ENCODE data around the gene PRRT4. TPM values are rescaled to one million over a fixed set of nuclear protein-coding genes. Genes with fewer than 3 reads are reported as not detected.

Gene PRRT4
- total and polyA plus RNA-seq, 2 of the 13 experiments (the other 11 are each of a cell fraction or from before 2014, with no cell fraction given) = not detected

DNA sequence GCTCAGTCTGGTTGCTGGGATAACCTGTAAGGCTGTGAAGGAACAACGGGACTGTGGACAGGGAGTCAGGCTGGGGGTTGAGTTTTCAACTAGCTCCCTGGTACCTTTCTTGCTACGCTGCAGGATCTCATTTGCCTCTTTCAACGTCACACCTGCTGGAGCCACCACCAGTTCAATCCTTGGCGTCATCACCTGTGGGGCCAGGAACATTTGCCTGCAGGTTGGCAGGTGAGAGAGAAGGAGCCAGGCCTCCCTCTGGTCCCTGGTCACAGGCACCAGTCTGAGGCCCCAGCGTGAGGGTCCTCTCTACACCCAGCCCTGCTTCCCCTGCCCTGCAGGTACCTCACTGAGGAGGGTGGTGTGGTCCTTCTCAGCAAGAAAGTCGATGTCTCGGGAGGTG lies 38.5 kb upstream of the PRRT4 start:
- no peak for ATAC-seq
- Histone ChIP-seq H3K4me1 (ENCODE audit: insufficient read depth, low read length) (peaks cover 37% of the 10 kb centered on the region), H3K9ac (ENCODE audit: insufficient read depth, low read depth, low read length) (no peak overlapping the region), H4K20me1 (ENCODE audit: insufficient read depth, low read length) (no peaks in the 10 kb centered on the region; the same call in 1 of the 2 replicates), H3K79me2 (ENCODE audit: insufficient read depth, low read length) (no peaks in the 10 kb centered on the region), H3K27ac (ENCODE audit: extremely low read length, insufficient read depth, low read length) (no peak overlapping the region), H3K4me2 (ENCODE audit: low read depth, low read length) (no peak overlapping the region), H3K9me3 (ENCODE audit: low read length) (no peaks in the 10 kb centered on the region), H3K36me3 (replicated peaks in 1 of 2; ENCODE audit: control insufficient read depth in 1 of 2, insufficient read depth in 2 of 2, low read length in 2 of 2) (peaks cover 10 to 33% of the 10 kb centered on the region in 2 experiments; a peak in 4 of 5 replicates), H3K4me3 (replicated peaks in 1 of 3; ENCODE audit: insufficient read depth in 1 of 3, low read depth in 2 of 3, low read length in 3 of 3) (no peak overlapping the region), H3K27me3 (ENCODE audit: control insufficient read depth in 1 of 2, insufficient read depth in 2 of 2, low read length in 2 of 2) (no peaks in the 10 kb centered on the region), H2AFZ (ENCODE audit: low read length) (no peak overlapping the region)
- BruUV-seq (replicated peaks) = no TSS peak
- 100% methylated on average over 1 of the region's 7 CpGs for WGBS (ENCODE audit: low lambda C conversion rate)
- CTCF ChIA-PET (ENCODE audit: low intra/inter-chr PET ratio, low total read pairs) = interaction anchor here (1.8 to 3.6 kb wide), 2 partner anchors 26 to 61 kb away, joined by 13 to 48 read pairs; no protein-coding TSS in a partner anchor
- POLR2A ChIA-PET = interaction anchor here (1.0 kb wide), 1 partner anchor 9 kb away, joined by 3 read pairs; no protein-coding TSS in a partner anchor
- in situ Hi-C loops (cut with HindIII; ENCODE audit: extremely low pct_ligation_motif_present, low pct_unique_long_range_greater_than_20kb) = loop anchor here (5.0 kb wide), 1 partner anchor 57 kb away; the partner anchor contains the start of gene HILPDA
- FAIRE-seq = no peak
- intact Hi-C loops (cut with micrococcal nuclease; ENCODE audit: unreplicated experiment) = no loop called here
- no peak for DNase-seq (ENCODE audit: low spot score)
- TF ChIP-seq, protein P1, sequence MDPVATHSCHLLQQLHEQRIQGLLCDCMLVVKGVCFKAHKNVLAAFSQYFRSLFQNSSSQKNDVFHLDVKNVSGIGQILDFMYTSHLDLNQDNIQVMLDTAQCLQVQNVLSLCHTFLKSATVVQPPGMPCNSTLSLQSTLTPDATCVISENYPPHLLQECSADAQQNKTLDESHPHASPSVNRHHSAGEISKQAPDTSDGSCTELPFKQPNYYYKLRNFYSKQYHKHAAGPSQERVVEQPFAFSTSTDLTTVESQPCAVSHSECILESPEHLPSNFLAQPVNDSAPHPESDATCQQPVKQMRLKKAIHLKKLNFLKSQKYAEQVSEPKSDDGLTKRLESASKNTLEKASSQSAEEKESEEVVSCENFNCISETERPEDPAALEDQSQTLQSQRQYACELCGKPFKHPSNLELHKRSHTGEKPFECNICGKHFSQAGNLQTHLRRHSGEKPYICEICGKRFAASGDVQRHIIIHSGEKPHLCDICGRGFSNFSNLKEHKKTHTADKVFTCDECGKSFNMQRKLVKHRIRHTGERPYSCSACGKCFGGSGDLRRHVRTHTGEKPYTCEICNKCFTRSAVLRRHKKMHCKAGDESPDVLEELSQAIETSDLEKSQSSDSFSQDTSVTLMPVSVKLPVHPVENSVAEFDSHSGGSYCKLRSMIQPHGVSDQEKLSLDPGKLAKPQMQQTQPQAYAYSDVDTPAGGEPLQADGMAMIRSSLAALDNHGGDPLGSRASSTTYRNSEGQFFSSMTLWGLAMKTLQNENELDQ (CRISPR knock-in tag; IDR thresholded peaks at IDR 0.05; ENCODE audit: borderline replicate concordance) = no peak
- TF ChIP-seq, protein P2, sequence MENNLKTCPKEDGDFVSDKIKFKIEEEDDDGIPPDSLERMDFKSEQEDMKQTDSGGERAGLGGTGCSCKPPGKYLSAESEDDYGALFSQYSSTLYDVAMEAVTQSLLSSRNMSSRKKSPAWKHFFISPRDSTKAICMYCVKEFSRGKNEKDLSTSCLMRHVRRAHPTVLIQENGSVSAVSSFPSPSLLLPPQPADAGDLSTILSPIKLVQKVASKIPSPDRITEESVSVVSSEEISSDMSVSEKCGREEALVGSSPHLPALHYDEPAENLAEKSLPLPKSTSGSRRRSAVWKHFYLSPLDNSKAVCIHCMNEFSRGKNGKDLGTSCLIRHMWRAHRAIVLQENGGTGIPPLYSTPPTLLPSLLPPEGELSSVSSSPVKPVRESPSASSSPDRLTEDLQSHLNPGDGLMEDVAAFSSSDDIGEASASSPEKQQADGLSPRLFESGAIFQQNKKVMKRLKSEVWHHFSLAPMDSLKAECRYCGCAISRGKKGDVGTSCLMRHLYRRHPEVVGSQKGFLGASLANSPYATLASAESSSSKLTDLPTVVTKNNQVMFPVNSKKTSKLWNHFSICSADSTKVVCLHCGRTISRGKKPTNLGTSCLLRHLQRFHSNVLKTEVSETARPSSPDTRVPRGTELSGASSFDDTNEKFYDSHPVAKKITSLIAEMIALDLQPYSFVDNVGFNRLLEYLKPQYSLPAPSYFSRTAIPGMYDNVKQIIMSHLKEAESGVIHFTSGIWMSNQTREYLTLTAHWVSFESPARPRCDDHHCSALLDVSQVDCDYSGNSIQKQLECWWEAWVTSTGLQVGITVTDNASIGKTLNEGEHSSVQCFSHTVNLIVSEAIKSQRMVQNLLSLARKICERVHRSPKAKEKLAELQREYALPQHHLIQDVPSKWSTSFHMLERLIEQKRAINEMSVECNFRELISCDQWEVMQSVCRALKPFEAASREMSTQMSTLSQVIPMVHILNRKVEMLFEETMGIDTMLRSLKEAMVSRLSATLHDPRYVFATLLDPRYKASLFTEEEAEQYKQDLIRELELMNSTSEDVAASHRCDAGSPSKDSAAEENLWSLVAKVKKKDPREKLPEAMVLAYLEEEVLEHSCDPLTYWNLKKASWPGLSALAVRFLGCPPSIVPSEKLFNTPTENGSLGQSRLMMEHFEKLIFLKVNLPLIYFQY (CRISPR knock-in tag; IDR thresholded peaks at IDR 0.05; ENCODE audit: borderline replicate concordance) = no peak
- TF ChIP-seq REL (CRISPR knock-in tag; conservative IDR thresholded peaks at IDR 0.05) (no peak), FOXJ3 (CRISPR knock-in tag; IDR thresholded peaks at IDR 0.05; ENCODE audit: borderline replicate concordance) (no peak), BORCS8-MEF2B (CRISPR knock-in tag; IDR thresholded peaks at IDR 0.05) (no peak), ZNF550 (CRISPR knock-in tag; IDR thresholded peaks at IDR 0.05; ENCODE audit: borderline replicate concordance) (no peak), ZNF33A (CRISPR knock-in tag; IDR thresholded peaks at IDR 0.05; ENCODE audit: borderline replicate concordance) (no peak)
- TF ChIP-seq, protein P3, sequence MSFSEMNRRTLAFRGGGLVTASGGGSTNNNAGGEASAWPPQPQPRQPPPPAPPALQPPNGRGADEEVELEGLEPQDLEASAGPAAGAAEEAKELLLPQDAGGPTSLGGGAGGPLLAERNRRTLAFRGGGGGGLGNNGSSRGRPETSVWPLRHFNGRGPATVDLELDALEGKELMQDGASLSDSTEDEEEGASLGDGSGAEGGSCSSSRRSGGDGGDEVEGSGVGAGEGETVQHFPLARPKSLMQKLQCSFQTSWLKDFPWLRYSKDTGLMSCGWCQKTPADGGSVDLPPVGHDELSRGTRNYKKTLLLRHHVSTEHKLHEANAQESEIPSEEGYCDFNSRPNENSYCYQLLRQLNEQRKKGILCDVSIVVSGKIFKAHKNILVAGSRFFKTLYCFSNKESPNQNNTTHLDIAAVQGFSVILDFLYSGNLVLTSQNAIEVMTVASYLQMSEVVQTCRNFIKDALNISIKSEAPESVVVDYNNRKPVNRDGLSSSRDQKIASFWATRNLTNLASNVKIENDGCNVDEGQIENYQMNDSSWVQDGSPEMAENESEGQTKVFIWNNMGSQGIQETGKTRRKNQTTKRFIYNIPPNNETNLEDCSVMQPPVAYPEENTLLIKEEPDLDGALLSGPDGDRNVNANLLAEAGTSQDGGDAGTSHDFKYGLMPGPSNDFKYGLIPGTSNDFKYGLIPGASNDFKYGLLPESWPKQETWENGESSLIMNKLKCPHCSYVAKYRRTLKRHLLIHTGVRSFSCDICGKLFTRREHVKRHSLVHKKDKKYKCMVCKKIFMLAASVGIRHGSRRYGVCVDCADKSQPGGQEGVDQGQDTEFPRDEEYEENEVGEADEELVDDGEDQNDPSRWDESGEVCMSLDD (CRISPR knock-in tag; IDR thresholded peaks at IDR 0.05; ENCODE audit: borderline replicate concordance) = no peak

Data from HepG2 (cell line).